Endothelial cell of umbilical vein (primary cell): Measurements from ENCODE around the gene GMPR2. TPM values are rescaled to one million over a fixed set of nuclear protein-coding genes. Genes with fewer than 3 reads are reported as not detected.

Source experiments
- BruUV-seq: library from RNA; stranded (reverse); fragments of 400-500 nt; replicated peaks from 2 replicates; lab custom pipeline; 2021; lab: Mats Ljungman, UMichigan
- CTCF ChIA-PET: fragments of 300-600, 350-600 bp; sonication (Branson Sonifier 250); formaldehyde crosslinking; loops from one replicate; lab custom pipeline; 2021; ENCODE audit warnings: antibody characterized with exemption, inconsistent platforms; lab: Charles Lee
- POLR2A ChIA-PET: fragments of 300-600, 350-600 bp; sonication (Branson Sonifier 250); formaldehyde crosslinking; loops from one replicate; lab custom pipeline; 2021; ENCODE audit warnings: antibody characterized with exemption, inconsistent platforms; lab: Charles Lee
- DNase-seq: peaks from one replicate; pipeline ENCODE4 v3.0.0-alpha.2; 2011; ENCODE audit warnings: low read depth, low spot score
- FAIRE-seq: peaks from 2 replicates; lab custom pipeline; 2011; peaks lifted over from hg19 to GRCh38; lab: Jason Lieb, UNC
- H2AFZ ChIP-seq: 2 replicates; pipeline ENCODE4 v1.6.0; 2012; ENCODE audit warnings: low read depth, low read length, control low read depth, inconsistent platforms
- H3K27ac ChIP-seq: 2 replicates; pipeline ENCODE4 v1.5.1; 2011; ENCODE audit warnings: low read depth, mild to moderate bottlenecking, control low read depth, low read length, moderate library complexity; ENCODE audit not compliant: insufficient read depth
- H3K27me3 ChIP-seq, 2 experiments: 2 replicates each; pipeline versions ENCODE4 v1.6.0 to v1.6.1; 2011; ENCODE audit warnings: low read length in 2 of 2, mixed read lengths in 1 of 2; ENCODE audit not compliant: control insufficient read depth in 2 of 2, insufficient read depth in 2 of 2
- H3K36me3 ChIP-seq, 2 experiments: 2 replicates in 1 of 2; 3 replicates in 1 of 2; pipeline ENCODE4 v1.5.1; 2011; ENCODE audit warnings: low read length in 2 of 2, mild to moderate bottlenecking in 1 of 2, moderate library complexity in 1 of 2; ENCODE audit not compliant: control insufficient read depth in 2 of 2, insufficient read depth in 2 of 2; ENCODE audit errors: extremely low read depth in 1 of 2
- H3K4me1 ChIP-seq: 3 replicates; pipeline ENCODE4 v1.5.1; 2011; ENCODE audit warnings: mild to moderate bottlenecking, low read length; ENCODE audit not compliant: control insufficient read depth, insufficient read depth; ENCODE audit errors: extremely low read depth
- H3K4me2 ChIP-seq: 2 replicates; pipeline ENCODE4 v1.6.1; 2011; ENCODE audit warnings: low read length, control low read depth, mixed read lengths; ENCODE audit not compliant: insufficient read depth
- H3K4me3 ChIP-seq, 3 experiments: fragments of 200-600 bp in 1 of 3; sonication (generic), shearing (Covaris generic) in 1 of 3; replicated peaks in 1 of 3; 2 replicates each; pipeline ENCODE4 v1.5.1; 2011 to 2016; ENCODE audit warnings: control low read depth in 3 of 3, low read length in 3 of 3, mild to moderate bottlenecking in 2 of 3, inconsistent platforms in 1 of 3, low read depth in 1 of 3, moderate library complexity in 1 of 3; ENCODE audit not compliant: insufficient read depth in 1 of 3
- H3K79me2 ChIP-seq: 2 replicates; pipeline ENCODE4 v1.6.0; 2012; ENCODE audit warnings: low read length, inconsistent platforms; ENCODE audit not compliant: control insufficient read depth, insufficient read depth
- H3K9ac ChIP-seq: replicated peaks from 2 replicates; pipeline ENCODE3; 2011; ENCODE audit warnings: low read length, control low read depth; ENCODE audit not compliant: insufficient read depth; ENCODE audit errors: extremely low read depth
- H3K9me1 ChIP-seq: replicated peaks from 3 replicates; pipeline ENCODE4 v1.6.0; 2011; ENCODE audit warnings: mild to moderate bottlenecking, low read length; ENCODE audit not compliant: control insufficient read depth, insufficient read depth; ENCODE audit errors: extremely low read depth
- H3K9me3 ChIP-seq: replicated peaks from 2 replicates; pipeline ENCODE4 v1.5.1; 2012; ENCODE audit warnings: low read length, inconsistent platforms; ENCODE audit not compliant: control insufficient read depth, insufficient read depth
- H4K20me1 ChIP-seq: replicated peaks from 2 replicates; pipeline ENCODE3; 2011; ENCODE audit warnings: mild to moderate bottlenecking, low read length; ENCODE audit not compliant: control insufficient read depth, insufficient read depth; ENCODE audit errors: extremely low read depth
- CTCF ChIP-seq, 2 donors: IDR thresholded peaks; 1 replicate in 1 of 2; 2 replicates in 1 of 2; pipeline ENCODE4 v1.5.1; 2011; ENCODE audit warnings: low read length in 2 of 2, mild to moderate bottlenecking in 2 of 2, moderate library complexity in 2 of 2, control low read depth in 1 of 2, inconsistent platforms in 1 of 2, low read depth in 1 of 2; ENCODE audit not compliant: insufficient read depth in 1 of 2; ENCODE audit errors: extremely low read depth in 1 of 2
- EZH2 ChIP-seq: IDR thresholded peaks from 2 replicates; pipeline ENCODE4 v1.6.1; 2012; ENCODE audit warnings: borderline replicate concordance, low read depth, mild to moderate bottlenecking, moderate library complexity, low read length, inconsistent platforms; ENCODE audit not compliant: severe bottlenecking
- FOS ChIP-seq: IDR thresholded peaks from 2 replicates; pipeline ENCODE4 v1.6.1; 2011; ENCODE audit warnings: mild to moderate bottlenecking, low read length, moderate library complexity, borderline replicate concordance; ENCODE audit not compliant: insufficient read depth
- GATA2 ChIP-seq: IDR thresholded peaks from 2 replicates; pipeline ENCODE4 v1.7.0; 2011; ENCODE audit warnings: low read depth, mild to moderate bottlenecking, moderate library complexity, mixed read lengths, low read length; ENCODE audit not compliant: insufficient read length, insufficient read depth
- JUN ChIP-seq: IDR thresholded peaks from 2 replicates; pipeline ENCODE4 v1.6.1; 2011; ENCODE audit warnings: borderline replicate concordance, low read depth; ENCODE audit not compliant: insufficient read length, insufficient read depth
- MAX ChIP-seq: IDR thresholded peaks from 2 replicates; pipeline ENCODE4 v1.6.1; 2011; ENCODE audit not compliant: insufficient read depth, insufficient read length
- MYC ChIP-seq: IDR thresholded peaks from one replicate; pipeline ENCODE4 v1.6.1; 2011; ENCODE audit warnings: mild to moderate bottlenecking, low read depth, low read length
- POLR2A ChIP-seq: IDR thresholded peaks from 2 replicates; pipeline ENCODE4 v1.6.1; 2012; ENCODE audit warnings: low read depth, mild to moderate bottlenecking, control low read depth, low read length
- POLR2AphosphoS5 ChIP-seq: IDR thresholded peaks from 2 replicates; pipeline ENCODE4 v1.6.1; 2012; ENCODE audit warnings: low read depth, mild to moderate bottlenecking, control low read depth, low read length, moderate library complexity; ENCODE audit not compliant: insufficient read depth
- dilution Hi-C: fragments of 300-500 bp; cut with MboI; formaldehyde crosslinking; loops from one replicate; pipeline ENCODE4 v1.15.0; 2019; ENCODE audit warnings: low sequenced_read_pairs; ENCODE audit not compliant: extremely low pct_ligation_motif_present
- intact Hi-C: fragments of 100-400 bp; cut with micrococcal nuclease; formaldehyde crosslinking; loops from one replicate; pipeline ENCODE4 v1.10.0; 2022
- polyA plus RNA-seq, 4 experiments: library from polyadenylated mRNA; depleted of rRNA in 3 of 4; stranded (reverse) in 3 of 4; unstranded in 1 of 4; fragments of >200 nt; gene quantifications; 2 replicates each; pipeline versions ENCODE4 v1.2.1 to v1.2.3, GENCODE V29; 2011 to 2012; ENCODE audit warnings: missing spikeins in 1 of 4
- total RNA-seq: library from RNA; stranded (reverse); gene quantifications from 2 replicates; pipeline ENCODE4 v1.2.3, GENCODE V29; 2021

GMPR2 gene
- total and polyA plus RNA-seq, 2 donors (not counting 3 experiments of a cell fraction or from before 2014, with no cell fraction given): 58.1 to 61.8 TPM

- intact Hi-C loops (no loop called here), dilution Hi-C loops (no loop called here)
- CTCF ChIA-PET: interaction anchor here (1.4 to 4.2 kb wide), 4 partner anchors 20 to 61 kb away, joined by 8 to 20 read pairs (median 12); partner anchors contain the start of gene MDP1
- BruUV-seq: no TSS peak
- Histone ChIP-seq H3K4me3 (no peak overlapping the region), H4K20me1 (no peaks in the 10 kb centered on the region), H3K4me1 (peaks cover 39% of the 10 kb centered on the region), H2AFZ (no peak overlapping the region), H3K27ac (no peak overlapping the region), H3K9me1 (no peaks in the 10 kb centered on the region), H3K9ac (no peak overlapping the region), H3K4me2 (no peak overlapping the region), H3K36me3 (peaks cover 8 to 33% of the 10 kb centered on the region in 2 experiments), H3K79me2 (peaks cover 41% of the 10 kb centered on the region), H3K27me3 (no peaks in the 10 kb centered on the region), H3K9me3 (no peaks in the 10 kb centered on the region)
- POLR2A ChIA-PET: no interaction called here
- DNase-seq: no peak
- FAIRE-seq: no peak
- no peak for TF ChIP-seq MYC
- no peak for TF ChIP-seq POLR2AphosphoS5
Measured at GRCh38 chr14:24235804-24236688, 3.3 kb downstream of the GMPR2 start.

GRCh38 chr14:24236689-24237462 lies 4.1 kb downstream of the GMPR2 start:
- Histone ChIP-seq H4K20me1 (no peaks in the 10 kb centered on the region), H3K27me3 (no peaks in the 10 kb centered on the region), H3K4me2 (no peak overlapping the region), H3K36me3 (peaks cover 8 to 33% of the 10 kb centered on the region in 2 experiments), H3K4me1 (peaks cover 41% of the 10 kb centered on the region), H2AFZ (no peak overlapping the region), H3K9ac (no peak overlapping the region), H3K9me3 (no peaks in the 10 kb centered on the region), H3K79me2 (peaks cover 40% of the 10 kb centered on the region), H3K9me1 (no peaks in the 10 kb centered on the region), H3K27ac (no peak overlapping the region), H3K4me3 (no peak overlapping the region)
- no TSS peak for BruUV-seq
- POLR2A ChIA-PET: no interaction called here
- FAIRE-seq (no peak), DNase-seq (no peak)
- CTCF ChIA-PET: interaction anchor here (3.6 to 4.2 kb wide), 2 partner anchors 21 to 60 kb away, joined by 16 to 20 read pairs; partner anchors contain the start of gene MDP1
- TF ChIP-seq CTCF (IDR thresholded peaks at IDR 0.05; ENCODE audit: extremely low read depth in 1 of 2, insufficient read depth in 1 of 2, low read depth in 1 of 2, low read length in 2 of 2) (no peak), EZH2 (no peak), MAX (no peak), POLR2AphosphoS5 (no peak), FOS (no peak), MYC (no peak), GATA2 (no peak), POLR2A (no peak), JUN (no peak)
- dilution Hi-C loops: no loop called here
- intact Hi-C loops: no loop called here
